ENCODE results near the gene WHRN. TPM values are rescaled to one million over a fixed set of nuclear protein-coding genes. Genes with fewer than 3 reads are reported as not detected.

Gene WHRN
- total and polyA plus RNA-seq, 2 donors (not counting 1 experiment from before 2014, with no cell fraction given) = 19.4 to 95.7 TPM

DNA sequence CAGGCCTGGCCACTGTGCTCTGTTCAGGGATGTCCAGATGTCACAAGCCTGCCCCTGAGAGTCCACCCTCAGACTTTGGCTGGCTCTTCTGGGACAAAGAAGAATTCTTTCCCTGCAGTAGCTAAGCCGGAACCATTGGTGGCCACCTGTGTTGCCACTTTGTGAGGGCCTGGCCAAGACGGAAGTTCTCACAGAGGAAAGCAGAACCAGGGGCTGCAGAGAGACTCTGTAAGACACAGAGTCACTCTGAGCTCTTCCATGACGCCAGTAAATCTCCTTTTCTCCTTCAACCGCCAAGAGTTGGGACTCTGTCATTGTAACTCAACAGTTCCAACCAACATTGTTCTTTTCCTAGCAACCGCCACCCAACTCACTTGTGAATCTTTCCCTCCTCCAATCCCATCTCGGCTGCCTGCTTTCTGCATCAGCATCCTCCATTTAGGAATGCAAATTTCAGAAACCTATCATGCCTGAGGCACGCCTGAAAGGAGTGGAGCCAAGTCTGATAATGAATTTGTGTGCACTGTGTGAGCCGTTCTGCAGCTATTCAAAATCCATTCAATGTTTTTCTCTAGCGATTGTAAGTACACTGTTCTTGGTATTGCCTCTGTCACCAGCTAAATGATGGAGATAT lies 44.5 kb upstream of the WHRN start:
- Histone ChIP-seq H3K4me1 (ENCODE audit: control insufficient read depth in 2 of 2, insufficient read depth in 2 of 2, low read length in 2 of 2) (peaks cover 0 to 4% of the 10 kb centered on the region in 2 donors), H3K27me3 (replicated peaks in 1 of 4; ENCODE audit: control extremely low read depth in 1 of 4, control insufficient read depth in 3 of 4, insufficient read depth in 4 of 4, low read length in 3 of 4) (no peaks in the 10 kb centered on the region), H3K79me2 (ENCODE audit: control insufficient read depth, insufficient read depth, low read length) (no peaks in the 10 kb centered on the region), H3K4me3 (ENCODE audit: control extremely low read depth in 1 of 5, extremely low read depth in 1 of 5, insufficient read depth in 1 of 5, low read depth in 2 of 5, low read length in 4 of 5) (no peak overlapping the region), H3K9ac (ENCODE audit: low read length) (no peak overlapping the region), H3K27ac (ENCODE audit: low read length in 2 of 2) (no peak overlapping the region), H2AFZ (ENCODE audit: insufficient read depth, low read depth, low read length, poor library complexity, severe bottlenecking) (no peak overlapping the region), H3K4me2 (replicated peaks; ENCODE audit: low read depth, low read length, poor library complexity, severe bottlenecking) (no peak overlapping the region), H4K20me1 (ENCODE audit: control insufficient read depth, insufficient read depth, low read length, poor library complexity, severe bottlenecking) (no peaks in the 10 kb centered on the region), H3K9me3 (ENCODE audit: control extremely low read depth in 1 of 3, control insufficient read depth in 2 of 3, insufficient read depth in 1 of 3, low read length in 2 of 3) (peaks cover 0 to 9% (median 2%) of the 10 kb centered on the region in 3 donors), H3K36me3 (replicated peaks in 1 of 2; ENCODE audit: control extremely low read depth in 1 of 2, control insufficient read depth in 1 of 2, extremely low read depth in 1 of 2, insufficient read depth in 2 of 2, low read length in 1 of 2) (no peaks in the 10 kb centered on the region)
- no peak for TF ChIP-seq CTCF (IDR thresholded peaks at IDR 0.05)
- no peak for TF ChIP-seq EZH2 (IDR thresholded peaks at IDR 0.05; ENCODE audit: borderline replicate concordance, insufficient read depth, low read depth, low read length, poor library complexity, severe bottlenecking)
- intact Hi-C loops (cut with micrococcal nuclease) = no loop called here
- peak overlapping the region; percentile 30 for H3K4me3 Mint-ChIP-seq
- ATAC-seq (ENCODE audit: low read depth) (no peak), DNase-seq (no peak)
- no peaks in the 10 kb centered on the region for H3K9me3 Mint-ChIP-seq (ENCODE audit: insufficient read depth)
- ChIA-PET POLR2A (no interaction called here), CTCF (interaction anchor here (1.2 to 3.5 kb wide), 3 partner anchors 12 to 103 kb away, joined by 3 to 16 read pairs (median 4); no protein-coding TSS in a partner anchor)
- 72% methylated on average over 7 of the region's 9 CpGs for WGBS (ENCODE audit: insufficient coverage)
- no peaks in the 10 kb centered on the region for H3K27me3 Mint-ChIP-seq
- peak overlapping the region; percentile 79 for H3K27ac Mint-ChIP-seq
- peaks cover 15% of the 10 kb centered on the region for H3K4me1 Mint-ChIP-seq

DNA sequence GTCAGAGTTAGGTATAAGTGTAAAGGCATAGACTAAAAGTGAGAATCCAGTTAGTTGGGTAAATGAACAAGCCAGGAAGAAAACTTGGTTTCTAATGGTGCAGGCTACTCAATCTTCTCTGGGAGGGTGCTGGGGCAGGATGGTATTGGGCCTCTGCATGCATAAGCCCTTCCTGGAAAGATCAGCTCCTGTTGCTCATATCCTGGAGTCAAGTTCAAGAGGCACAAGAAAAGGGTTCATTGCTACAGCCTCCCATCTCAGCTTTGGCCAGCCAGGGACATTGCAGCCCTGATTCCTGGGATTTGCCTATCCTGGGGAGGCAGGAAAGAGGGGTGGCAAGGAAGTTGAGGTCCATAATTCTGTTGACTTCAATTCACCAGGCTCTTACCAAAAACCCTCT lies 41.6 kb upstream of the WHRN start:
- H3K27ac Mint-ChIP-seq = no peak overlapping the region

More for the DNA sequence above, 41.6 kb upstream of the WHRN start:
- H2AFZ ChIP-seq (ENCODE audit: insufficient read depth, low read depth, low read length, poor library complexity, severe bottlenecking) = no peak overlapping the region
- no peak overlapping the region for H3K4me2 ChIP-seq (replicated peaks; ENCODE audit: low read depth, low read length, poor library complexity, severe bottlenecking)
- peaks cover 0 to 9% (median 2%) of the 10 kb centered on the region in 3 donors for H3K9me3 ChIP-seq (ENCODE audit: control extremely low read depth in 1 of 3, control insufficient read depth in 2 of 3, insufficient read depth in 1 of 3, low read length in 2 of 3)
- intact Hi-C loops (cut with micrococcal nuclease) = no loop called here
- H3K27me3 ChIP-seq (replicated peaks in 1 of 4; ENCODE audit: control extremely low read depth in 1 of 4, control insufficient read depth in 3 of 4, insufficient read depth in 4 of 4, low read length in 3 of 4) = no peaks in the 10 kb centered on the region
- ChIA-PET POLR2A (interaction anchor here (1.1 kb wide), 1 partner anchor 8 kb away, joined by 3 read pairs; no protein-coding TSS in a partner anchor), CTCF (interaction anchor here (1.1 to 2.1 kb wide), 4 partner anchors 8 to 139 kb away, joined by 4 to 17 read pairs (median 5); no protein-coding TSS in a partner anchor)
- H3K79me2 ChIP-seq (ENCODE audit: control insufficient read depth, insufficient read depth, low read length) = no peaks in the 10 kb centered on the region
- H3K4me1 ChIP-seq (ENCODE audit: control insufficient read depth in 2 of 2, insufficient read depth in 2 of 2, low read length in 2 of 2) = peaks cover 0 to 4% of the 10 kb centered on the region in 2 donors
- no peaks in the 10 kb centered on the region for H3K36me3 ChIP-seq (replicated peaks in 1 of 2; ENCODE audit: control extremely low read depth in 1 of 2, control insufficient read depth in 1 of 2, extremely low read depth in 1 of 2, insufficient read depth in 2 of 2, low read length in 1 of 2)
- ATAC-seq (ENCODE audit: low read depth) = no peak
- H3K9me3 Mint-ChIP-seq (ENCODE audit: insufficient read depth) = no peaks in the 10 kb centered on the region
- no peak overlapping the region for H3K27ac ChIP-seq (ENCODE audit: low read length in 2 of 2)
- no peaks in the 10 kb centered on the region for H3K27me3 Mint-ChIP-seq
- H3K9ac ChIP-seq (ENCODE audit: low read length) = no peak overlapping the region
- TF ChIP-seq CTCF (IDR thresholded peaks at IDR 0.05) (no peak), EZH2 (IDR thresholded peaks at IDR 0.05; ENCODE audit: borderline replicate concordance, insufficient read depth, low read depth, low read length, poor library complexity, severe bottlenecking) (no peak)
- no peaks in the 10 kb centered on the region for H4K20me1 ChIP-seq (ENCODE audit: control insufficient read depth, insufficient read depth, low read length, poor library complexity, severe bottlenecking)
- H3K4me3 ChIP-seq (ENCODE audit: control extremely low read depth in 1 of 5, extremely low read depth in 1 of 5, insufficient read depth in 1 of 5, low read depth in 2 of 5, low read length in 4 of 5) = no peak overlapping the region
- no peak for DNase-seq
- H3K4me3 Mint-ChIP-seq = no peak overlapping the region
- H3K4me1 Mint-ChIP-seq = peaks cover 22% of the 10 kb centered on the region
